Measurements from ENCODE around the gene RALGAPB.

The RALGAPB gene

GRCh38 chr20:38473367-38473795 is 738 bp downstream of the RALGAPB start:
- TF ChIP-seq ZFX (IDR thresholded peaks at IDR 0.05; ENCODE audit: borderline replicate concordance): no peak
- TF ChIP-seq CTCF (IDR thresholded peaks at IDR 0.05): no peak
- H3K27ac ChIP-seq: peak overlapping the region; percentile 89

- no peak for TF ChIP-seq ZFX (IDR thresholded peaks at IDR 0.05; ENCODE audit: borderline replicate concordance)
- no peak for TF ChIP-seq CTCF (IDR thresholded peaks at IDR 0.05)
Measured at GRCh38 chr20:38477747-38478146, 5.1 kb downstream of the RALGAPB start.

GRCh38 chr20:38479596-38479995 is 7.0 kb downstream of the RALGAPB start:
- H3K27ac ChIP-seq: no peak overlapping the region
- TF ChIP-seq ZFX (IDR thresholded peaks at IDR 0.05; ENCODE audit: borderline replicate concordance) (no peak), CTCF (IDR thresholded peaks at IDR 0.05) (no peak)

More at GRCh38 chr20:38477747-38478146, 5.1 kb downstream of the RALGAPB start:
- no peak overlapping the region for H3K27ac ChIP-seq

GRCh38 chr20:38485041-38485440 is 12.4 kb downstream of the RALGAPB start:
- H3K27ac ChIP-seq: no peak overlapping the region
- no peak for TF ChIP-seq CTCF (IDR thresholded peaks at IDR 0.05)
- TF ChIP-seq ZFX (IDR thresholded peaks at IDR 0.05; ENCODE audit: borderline replicate concordance): no peak

GRCh38 chr20:38489181-38489580 is 16.5 kb downstream of the RALGAPB start:
- no peak overlapping the region for H3K27ac ChIP-seq
- TF ChIP-seq ZFX (IDR thresholded peaks at IDR 0.05; ENCODE audit: borderline replicate concordance) (no peak), CTCF (IDR thresholded peaks at IDR 0.05) (no peak)

GRCh38 chr20:38497246-38497935 is 24.7 kb downstream of the RALGAPB start:
- no peak overlapping the region for H3K27ac ChIP-seq
- TF ChIP-seq CTCF (IDR thresholded peaks at IDR 0.05) (no peak), ZFX (IDR thresholded peaks at IDR 0.05; ENCODE audit: borderline replicate concordance) (no peak)

GRCh38 chr20:38498909-38499308 is 26.3 kb downstream of the RALGAPB start:
- H3K27ac ChIP-seq: no peak overlapping the region
- TF ChIP-seq ZFX (IDR thresholded peaks at IDR 0.05; ENCODE audit: borderline replicate concordance): no peak
- no peak for TF ChIP-seq CTCF (IDR thresholded peaks at IDR 0.05)

Measured in 22Rv1 (cell line).